PC-9 (cell line): Measurements from ENCODE around the gene ARFGAP1. TPM values are rescaled to one million over a fixed set of nuclear protein-coding genes. Genes with fewer than 3 reads are reported as not detected.

ENCODE experiments used
- BruUV-seq: library from RNA; stranded (reverse); fragments of 400-500 nt; replicated peaks from 2 replicates; lab custom pipeline; 2021; lab: Mats Ljungman, UMichigan
- CTCF ChIA-PET: fragments of 300-600 bp; sonication (Branson Sonifier 250); formaldehyde crosslinking; loops from one replicate; lab custom pipeline; 2022; ENCODE audit warnings: antibody characterized with exemption; lab: Charles Lee
- POLR2A ChIA-PET: fragments of 300-600 bp; sonication (Branson Sonifier 250); formaldehyde crosslinking; loops from one replicate; lab custom pipeline; 2022; ENCODE audit warnings: antibody characterized with exemption; ENCODE audit not compliant: unreplicated experiment; lab: Charles Lee
- DNase-seq, 2 experiments: peaks; one replicate each; pipeline versions ENCODE4 v3.0.0 to v3.0.0-alpha.2; 2015 to 2022; ENCODE audit warnings: mixed read lengths in 1 of 2
- H2AFZ ChIP-seq: fragments of 200-600 bp; sonication (generic); 2 replicates; pipeline ENCODE4 v1.8.1; 2017; ENCODE audit warnings: antibody characterized with exemption
- H3F3A ChIP-seq: fragments of 200-600 bp; sonication (generic); 2 replicates; pipeline ENCODE4 v1.8.1; 2017; ENCODE audit warnings: antibody characterized with exemption, mild to moderate bottlenecking, low read depth; ENCODE audit not compliant: insufficient read depth
- H3K27ac ChIP-seq: fragments of 200-600 bp; sonication (generic); 2 replicates; pipeline ENCODE4 v1.6.1; 2016; ENCODE audit warnings: mixed run types
- H3K27me3 ChIP-seq: fragments of 200-600 bp; sonication (generic); 2 replicates; pipeline ENCODE4 v1.6.1; 2016; ENCODE audit warnings: low read depth, mixed run types; ENCODE audit not compliant: insufficient read depth
- H3K36me3 ChIP-seq: fragments of 200-600 bp; sonication (generic); 2 replicates; pipeline ENCODE4 v1.6.1; 2016; ENCODE audit warnings: low read depth, mixed run types
- H3K4me1 ChIP-seq: fragments of 200-600 bp; sonication (generic); replicated peaks from 2 replicates; pipeline ENCODE4 v1.6.1; 2016; ENCODE audit warnings: mixed run types; ENCODE audit not compliant: insufficient read depth
- H3K4me2 ChIP-seq: fragments of 200-600 bp; sonication (generic); 2 replicates; pipeline ENCODE4 v1.6.1; 2017; ENCODE audit warnings: mixed run types
- H3K4me3 ChIP-seq: fragments of 200-600 bp; sonication (generic); 2 replicates; pipeline ENCODE4 v1.6.1; 2016; ENCODE audit warnings: mixed run types
- H3K79me2 ChIP-seq: fragments of 200-600 bp; sonication (generic); 2 replicates; pipeline ENCODE4 v1.6.1; 2017; ENCODE audit warnings: low read depth, mixed run types
- H3K9me2 ChIP-seq: fragments of 200-600 bp; sonication (generic); 2 replicates; pipeline ENCODE4 v1.8.1; 2017; ENCODE audit warnings: mild to moderate bottlenecking; ENCODE audit not compliant: insufficient read depth
- H3K9me3 ChIP-seq: fragments of 200-600 bp; sonication (generic); 2 replicates; pipeline ENCODE4 v1.8.1; 2016; ENCODE audit warnings: low read depth; ENCODE audit not compliant: insufficient read depth
- H4K20me1 ChIP-seq: fragments of 200-600 bp; sonication (generic); 2 replicates; pipeline ENCODE4 v1.8.1; 2017; ENCODE audit not compliant: insufficient read depth
- CTCF ChIP-seq: fragments of 200-600 bp; sonication (generic); conservative IDR thresholded peaks from 2 replicates; pipeline ENCODE4 v1.6.1; 2017; ENCODE audit warnings: mixed run types, antibody characterized with exemption, mild to moderate bottlenecking, moderate library complexity
- EZH2 ChIP-seq: fragments of 200-600 bp; sonication (generic); IDR thresholded peaks from 2 replicates; pipeline ENCODE4 v1.8.0; 2017; ENCODE audit warnings: antibody characterized with exemption, low read depth
- intact Hi-C: fragments of 100-400 bp; cut with micrococcal nuclease; formaldehyde crosslinking; loops from one replicate; pipeline ENCODE4 v1.10.0; 2022; ENCODE audit not compliant: unreplicated experiment
- total RNA-seq: library from RNA; stranded (reverse); gene quantifications from 2 replicates; pipeline ENCODE4 v1.2.3, GENCODE V29; 2021

ARFGAP1 gene
- total RNA-seq, 1 experiment from 2014 or later, result 89.0 TPM

DNA sequence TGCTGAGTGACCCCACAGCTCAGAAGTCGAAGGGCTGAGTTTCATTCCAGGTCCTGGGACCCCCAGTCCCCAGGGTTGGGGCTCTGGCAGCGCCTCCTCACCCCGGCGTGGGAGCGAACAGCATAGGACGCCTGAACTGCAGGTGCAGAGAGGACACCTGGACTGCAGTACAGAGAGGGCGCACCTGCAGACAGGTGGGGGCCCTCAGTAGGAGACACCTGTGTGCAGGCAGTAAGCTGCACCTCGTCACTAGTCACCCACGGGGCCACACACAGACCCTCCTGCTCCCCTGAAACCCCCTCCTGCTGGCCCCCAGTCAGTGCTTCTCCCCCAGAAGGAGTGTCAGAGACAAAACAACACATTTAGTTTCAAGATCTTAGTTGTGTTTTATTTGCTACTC lies 9.8 kb upstream of the ARFGAP1 start:
- H3K27ac ChIP-seq, result no peak overlapping the region
- intact Hi-C loops, result no loop called here
- TF ChIP-seq EZH2, result no peak
- TF ChIP-seq CTCF, result no peak
- no peaks in the 10 kb centered on the region for H4K20me1 ChIP-seq
- H3K4me2 ChIP-seq, result no peak overlapping the region
- no peak overlapping the region for H3K4me3 ChIP-seq
- H3K27me3 ChIP-seq, result peaks cover 81% of the 10 kb centered on the region
- no peak overlapping the region for H2AFZ ChIP-seq
- H3K36me3 ChIP-seq, result no peaks in the 10 kb centered on the region
- H3K4me1 ChIP-seq, result no peaks in the 10 kb centered on the region
- H3K9me2 ChIP-seq, result no peaks in the 10 kb centered on the region
- no peaks in the 10 kb centered on the region for H3K79me2 ChIP-seq
- ChIA-PET POLR2A (no interaction called here), CTCF (no interaction called here)
- BruUV-seq, result no TSS peak
- no peaks in the 10 kb centered on the region for H3F3A ChIP-seq
- H3K9me3 ChIP-seq, result no peaks in the 10 kb centered on the region
- DNase-seq, result no peak

DNA sequence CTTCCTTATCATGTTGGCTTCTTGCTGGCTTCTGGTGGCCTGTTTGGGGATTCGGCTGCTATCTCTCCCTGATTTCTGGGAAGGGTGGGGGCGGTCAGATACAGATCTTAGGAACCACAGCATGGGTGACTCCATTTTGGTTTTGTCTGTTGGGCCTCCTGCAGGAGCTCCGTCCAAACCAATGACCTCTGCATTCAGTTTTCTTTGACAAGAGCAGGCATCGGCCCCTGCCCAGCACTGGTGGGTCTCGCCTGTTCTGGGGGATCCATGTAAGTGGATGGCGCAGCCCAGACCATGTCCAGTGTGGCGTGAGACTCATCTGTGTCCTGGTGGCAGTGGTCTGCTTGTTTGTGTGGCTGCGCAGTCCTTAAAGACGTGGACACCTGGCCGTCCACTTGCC lies 8.6 kb upstream of the ARFGAP1 start:
- no peak overlapping the region for H3K27ac ChIP-seq
- BruUV-seq, result no TSS peak
- no peaks in the 10 kb centered on the region for H3K9me2 ChIP-seq
- no peaks in the 10 kb centered on the region for H3F3A ChIP-seq
- no peak overlapping the region for H3K4me2 ChIP-seq
- no peaks in the 10 kb centered on the region for H3K4me1 ChIP-seq
- no peak overlapping the region for H3K4me3 ChIP-seq
- no peaks in the 10 kb centered on the region for H3K79me2 ChIP-seq
- no peaks in the 10 kb centered on the region for H4K20me1 ChIP-seq
- H3K36me3 ChIP-seq, result no peaks in the 10 kb centered on the region
- TF ChIP-seq CTCF, result no peak
- no peak for TF ChIP-seq EZH2
- H3K27me3 ChIP-seq, result peaks cover 69% of the 10 kb centered on the region
- no peak overlapping the region for H2AFZ ChIP-seq
- POLR2A ChIA-PET, result no interaction called here
- no peak for DNase-seq
- CTCF ChIA-PET, result no interaction called here
- intact Hi-C loops, result no loop called here
- H3K9me3 ChIP-seq, result no peaks in the 10 kb centered on the region

DNA sequence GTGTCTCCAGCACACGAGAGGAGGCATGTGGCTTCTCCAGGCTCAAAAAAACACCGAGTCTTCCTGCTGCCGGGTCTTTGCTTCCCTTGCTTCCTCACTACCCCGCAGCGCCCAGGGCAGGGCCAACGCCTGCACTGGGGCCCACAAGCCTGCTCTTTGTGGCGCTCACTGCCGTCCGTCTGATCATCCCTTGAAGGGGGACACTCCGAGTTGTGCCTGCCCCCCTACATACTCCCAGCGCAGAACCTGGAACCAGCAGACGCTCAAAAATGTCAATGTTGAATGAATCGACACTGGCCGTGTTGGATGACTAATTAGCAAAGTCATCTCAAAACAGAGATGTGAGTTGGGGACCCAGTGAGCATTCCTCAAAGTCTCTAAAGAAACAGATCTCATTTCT lies 8.1 kb upstream of the ARFGAP1 start:
- H4K20me1 ChIP-seq, result no peaks in the 10 kb centered on the region
- ChIA-PET POLR2A (interaction anchor here (0.7 kb wide), 1 partner anchor 41 kb away, joined by 5 read pairs; no protein-coding TSS in a partner anchor), CTCF (no interaction called here)
- no peaks in the 10 kb centered on the region for H3K79me2 ChIP-seq
- H3F3A ChIP-seq, result no peaks in the 10 kb centered on the region
- no peak overlapping the region for H2AFZ ChIP-seq
- no peak for TF ChIP-seq CTCF
- no peak for TF ChIP-seq EZH2
- intact Hi-C loops, result no loop called here
- BruUV-seq, result no TSS peak
- DNase-seq, result no peak
- no peaks in the 10 kb centered on the region for H3K9me2 ChIP-seq
- no peaks in the 10 kb centered on the region for H3K9me3 ChIP-seq
- no peak overlapping the region for H3K4me3 ChIP-seq
- H3K4me2 ChIP-seq, result no peak overlapping the region
- H3K27ac ChIP-seq, result no peak overlapping the region
- H3K36me3 ChIP-seq, result no peaks in the 10 kb centered on the region
- peaks cover 64% of the 10 kb centered on the region for H3K27me3 ChIP-seq
- no peaks in the 10 kb centered on the region for H3K4me1 ChIP-seq
